HL-60 (cell line): Measurements from ENCODE around the gene MEST.

Experiments
- DNase-seq, 2 experiments: peaks; one replicate each; pipeline ENCODE4 v3.0.0-alpha.2; 2010 to 2020; ENCODE audit warnings: low read depth in 1 of 2, low spot score in 1 of 2
- H3K27ac ChIP-seq: fragments of 250-450 bp; sonication (Bioruptor Pico); replicated peaks from 2 replicates; pipeline ENCODE4 v1.5.1; 2020; ENCODE audit warnings: mild to moderate bottlenecking, moderate library complexity
- H3K27me3 ChIP-seq: fragments of 250-450 bp; sonication (Bioruptor Pico); 2 replicates; pipeline ENCODE4 v1.5.1; 2021; ENCODE audit warnings: mild to moderate bottlenecking, moderate library complexity; ENCODE audit not compliant: insufficient read depth, poor library complexity, severe bottlenecking
- H3K4me3 ChIP-seq: replicated peaks from 2 replicates; pipeline ENCODE4 v1.5.1; 2011; ENCODE audit warnings: mild to moderate bottlenecking, control low read depth, low read length; ENCODE audit not compliant: insufficient read depth
- CTCF ChIP-seq: IDR thresholded peaks from one replicate; pipeline ENCODE4 v1.5.1; 2011; ENCODE audit warnings: low read length, control low read depth, inconsistent platforms; ENCODE audit not compliant: insufficient read depth
- GABPA ChIP-seq: IDR thresholded peaks from 2 replicates; pipeline ENCODE4 v1.6.1; 2012; ENCODE audit warnings: low read depth
- POLR2AphosphoS5 ChIP-seq: IDR thresholded peaks from 2 replicates; pipeline ENCODE4 v1.6.1; 2012; ENCODE audit warnings: low read depth
- REST ChIP-seq: IDR thresholded peaks from 2 replicates; pipeline ENCODE4 v1.6.1; 2012; ENCODE audit warnings: low read depth; ENCODE audit not compliant: insufficient replicate concordance
- SPI1 ChIP-seq: IDR thresholded peaks from 2 replicates; pipeline ENCODE4 v1.6.1; 2012; ENCODE audit warnings: low read depth, mild to moderate bottlenecking, borderline replicate concordance

Gene MEST

DNA sequence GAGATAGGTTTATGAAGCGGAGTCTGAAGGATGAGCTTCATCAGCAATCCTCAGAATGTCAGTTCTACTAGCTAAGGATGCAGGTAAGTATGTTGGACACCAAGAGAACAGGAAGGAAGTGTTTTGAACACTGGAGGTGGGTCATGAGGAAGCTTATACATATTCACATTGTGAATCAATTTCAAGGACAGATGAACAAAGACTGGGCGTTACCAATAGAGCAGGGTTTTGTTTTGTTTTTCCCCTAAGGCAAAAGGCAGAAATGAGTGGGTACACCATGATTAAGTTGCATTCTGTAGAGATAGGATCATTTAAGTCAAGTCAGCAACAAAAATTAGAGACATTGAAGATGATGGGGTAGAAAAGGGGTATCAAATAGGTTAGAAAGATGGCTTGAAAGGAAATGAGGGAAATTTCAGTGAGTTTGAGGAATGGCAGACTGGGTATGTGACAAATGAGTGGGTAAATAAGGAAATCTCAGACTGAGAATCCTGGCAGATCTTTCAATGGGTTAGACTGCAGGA lies 51.7 kb downstream of the MEST start:
- Histone ChIP-seq H3K27me3 (no peaks in the 10 kb centered on the region), H3K4me3 (no peak overlapping the region), H3K27ac (no peak overlapping the region)
- TF ChIP-seq SPI1 (no peak), CTCF (no peak), REST (no peak), POLR2AphosphoS5 (no peak), GABPA (no peak)
- DNase-seq: no peak

- no peak for DNase-seq
- Histone ChIP-seq H3K27ac (no peak overlapping the region), H3K27me3 (no peaks in the 10 kb centered on the region), H3K4me3 (no peak overlapping the region)
- TF ChIP-seq GABPA: no peak
- TF ChIP-seq CTCF: no peak
- no peak for TF ChIP-seq REST
- no peak for TF ChIP-seq SPI1
These were observed 52.5 kb downstream of the MEST start for GRCh38 chr7:130544356-130544755.

DNA sequence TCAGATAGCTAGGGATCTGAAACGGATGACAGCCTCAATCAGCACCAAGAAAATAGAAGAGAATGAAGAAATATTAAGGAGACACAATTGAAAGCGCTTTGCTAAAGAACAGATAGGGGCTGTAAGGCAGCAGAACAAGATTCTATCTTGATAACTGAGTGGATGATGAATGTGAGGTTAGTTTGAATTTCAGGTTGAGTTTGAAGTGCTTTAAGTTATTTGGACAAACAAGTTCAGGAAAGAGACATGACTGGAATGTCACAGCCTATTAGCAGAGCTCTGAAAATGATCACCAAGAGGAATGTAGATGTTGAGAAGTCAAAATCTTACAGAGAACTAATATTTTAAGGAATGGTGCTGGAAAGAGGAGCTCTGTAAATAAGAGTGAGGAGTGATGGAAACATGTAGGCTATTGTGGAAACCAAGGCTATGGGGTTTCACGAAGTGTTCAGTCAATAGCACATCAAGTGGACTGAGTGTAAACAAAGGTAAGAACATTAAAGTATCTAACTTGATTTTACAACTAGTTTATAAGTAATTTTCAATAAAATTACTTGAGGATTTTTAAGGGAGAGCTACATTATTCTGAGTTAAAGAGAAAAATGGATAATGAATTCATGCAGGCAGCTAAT lies 61.6 kb downstream of the MEST start:
- H3K27ac ChIP-seq: no peak overlapping the region

More for the DNA sequence above, 61.6 kb downstream of the MEST start:
- no peak for DNase-seq
- Histone ChIP-seq H3K4me3 (no peak overlapping the region), H3K27me3 (no peaks in the 10 kb centered on the region)
- TF ChIP-seq POLR2AphosphoS5: no peak
- TF ChIP-seq SPI1: no peak
- no peak for TF ChIP-seq REST
- TF ChIP-seq CTCF: no peak
- TF ChIP-seq GABPA: no peak
